Keratinocyte (primary cell): ENCODE results near the gene UCKL1. TPM values are rescaled to one million over a fixed set of nuclear protein-coding genes. Genes with fewer than 3 reads are reported as not detected.

Source experiments
- DNase-seq: peaks from one replicate; pipeline ENCODE4 v3.0.0-alpha.2; 2011; ENCODE audit warnings: low read depth, missing footprints, low spot score
- FAIRE-seq: peaks from 2 replicates; lab custom pipeline; 2011; peaks lifted over from hg19 to GRCh38; lab: Jason Lieb, UNC
- H2AFZ ChIP-seq: 2 replicates; pipeline ENCODE4 v1.6.0; 2012; ENCODE audit warnings: low read length, control low read depth, inconsistent platforms; ENCODE audit not compliant: control insufficient read depth
- H3K27ac ChIP-seq: 2 replicates; pipeline ENCODE4 v1.5.1; 2011; ENCODE audit warnings: low read length; ENCODE audit not compliant: control insufficient read depth, insufficient read depth
- H3K27me3 ChIP-seq: 3 replicates; pipeline ENCODE4 v1.6.0; 2011; ENCODE audit warnings: low read length; ENCODE audit not compliant: control insufficient read depth, insufficient read depth; ENCODE audit errors: extremely low read depth
- H3K36me3 ChIP-seq, 2 experiments: 2 replicates in 1 of 2; 3 replicates in 1 of 2; pipeline ENCODE4 v1.5.1; 2011; ENCODE audit warnings: low read length in 2 of 2, mild to moderate bottlenecking in 1 of 2; ENCODE audit not compliant: control insufficient read depth in 2 of 2, insufficient read depth in 2 of 2; ENCODE audit errors: extremely low read depth in 1 of 2
- H3K4me1 ChIP-seq: 3 replicates; pipeline ENCODE4 v1.5.1; 2011; ENCODE audit warnings: low read length; ENCODE audit not compliant: control insufficient read depth, insufficient read depth; ENCODE audit errors: extremely low read depth
- H3K4me2 ChIP-seq: 3 replicates; pipeline ENCODE4 v1.6.0; 2011; ENCODE audit warnings: low read depth, low read length; ENCODE audit not compliant: control insufficient read depth, insufficient read depth; ENCODE audit errors: extremely low read depth
- H3K4me3 ChIP-seq, 3 experiments: fragments of 200-600 bp in 1 of 3; sonication (generic) in 1 of 3; 2 replicates in 2 of 3; 3 replicates in 1 of 3; pipeline ENCODE4 v1.5.1; 2011 to 2016; ENCODE audit warnings: low read length in 3 of 3, mild to moderate bottlenecking in 3 of 3, control low read depth in 2 of 3, inconsistent platforms in 1 of 3, low read depth in 1 of 3, mixed read lengths in 1 of 3, mixed run types in 1 of 3, moderate library complexity in 1 of 3; ENCODE audit not compliant: control insufficient read depth in 2 of 3, insufficient read depth in 2 of 3; ENCODE audit errors: extremely low read depth in 1 of 3
- H3K79me2 ChIP-seq: 2 replicates; pipeline ENCODE4 v1.6.0; 2012; ENCODE audit warnings: low read length; ENCODE audit not compliant: control insufficient read depth, insufficient read depth
- H3K9ac ChIP-seq: 3 replicates; pipeline ENCODE4 v1.6.0; 2011; ENCODE audit warnings: low read length; ENCODE audit not compliant: control insufficient read depth, insufficient read depth; ENCODE audit errors: extremely low read depth
- H3K9me1 ChIP-seq: 3 replicates; pipeline ENCODE4 v1.6.0; 2011; ENCODE audit warnings: low read length; ENCODE audit not compliant: control insufficient read depth, insufficient read depth; ENCODE audit errors: extremely low read depth
- H3K9me3 ChIP-seq: 2 replicates; pipeline ENCODE4 v1.5.1; 2012; ENCODE audit warnings: low read depth, low read length; ENCODE audit not compliant: control insufficient read depth
- H4K20me1 ChIP-seq: 3 replicates; pipeline ENCODE4 v1.6.0; 2011; ENCODE audit warnings: low read length; ENCODE audit not compliant: control insufficient read depth, insufficient read depth; ENCODE audit errors: extremely low read depth
- CTCF ChIP-seq, 3 experiments: IDR thresholded peaks in 1 of 3; conservative IDR thresholded peaks in 1 of 3; optimal IDR thresholded peaks in 1 of 3; 2 replicates in 2 of 3; 3 replicates in 1 of 3; pipeline versions ENCODE3 to v1.5.1; 2011; ENCODE audit warnings: low read length in 3 of 3, mild to moderate bottlenecking in 3 of 3, moderate library complexity in 2 of 3, control low read depth in 1 of 3, inconsistent platforms in 1 of 3; ENCODE audit not compliant: insufficient read depth in 2 of 3; ENCODE audit errors: extremely low read depth in 1 of 3
- EZH2 ChIP-seq: IDR thresholded peaks from one replicate; pipeline ENCODE4 v1.6.1; 2012; ENCODE audit warnings: inconsistent platforms, mild to moderate bottlenecking, low read length, moderate library complexity
- dilution Hi-C: fragments of 300-500 bp; cut with MboI; formaldehyde crosslinking; loops from one replicate; pipeline ENCODE4 v1.7.0; 2020; ENCODE audit warnings: low sequenced_read_pairs; ENCODE audit not compliant: extremely low pct_ligation_motif_present
- polyA plus RNA-seq, 5 experiments: library from polyadenylated mRNA; depleted of rRNA in 3 of 5; stranded (reverse) in 3 of 5; stranded (forward) in 1 of 5; unstranded in 1 of 5; fragments of >200 nt; gene quantifications; 1 replicate in 1 of 5; 2 replicates in 3 of 5; 3 replicates in 1 of 5; pipeline versions ENCODE4 v1.2.1 to v1.2.3, GENCODE V29; 2011 to 2012; ENCODE audit warnings: missing spikeins in 2 of 5, low read depth in 1 of 5, low replicate concordance in 1 of 5

Gene UCKL1
- polyA plus RNA-seq, 1 donor (not counting 4 experiments of a cell fraction or from before 2014, with no cell fraction given), result 24.1 TPM

- no peaks in the 10 kb centered on the region for H3K9me3 ChIP-seq
- no peaks in the 10 kb centered on the region for H3K27me3 ChIP-seq
- H3K9ac ChIP-seq, result peak overlapping the region; percentile 88
- peaks cover 40% of the 10 kb centered on the region for H3K4me1 ChIP-seq
- peaks cover 3 to 16% of the 10 kb centered on the region in 2 experiments for H3K36me3 ChIP-seq
- peaks cover 52% of the 10 kb centered on the region for H3K79me2 ChIP-seq
- H3K9me1 ChIP-seq, result peaks cover 3% of the 10 kb centered on the region
- peak overlapping the region; percentile 77 for H3K27ac ChIP-seq
- FAIRE-seq (no peak), DNase-seq (no peak)
- dilution Hi-C loops, result no loop called here
- TF ChIP-seq CTCF (optimal IDR thresholded peaks at IDR 0.05 in 1 of 3, IDR thresholded peaks at IDR 0.05 in 1 of 3, conservative IDR thresholded peaks at IDR 0.05 in 1 of 3; ENCODE audit: extremely low read depth in 1 of 3, insufficient read depth in 2 of 3, low read length in 3 of 3), result peak in 2 of 3 experiments; percentile 38 to 42
- TF ChIP-seq EZH2, result no peak
- peak overlapping the region; percentile 70 for H2AFZ ChIP-seq
- peak overlapping the region; percentile 79 to 98 (median 91) for H3K4me3 ChIP-seq
- H3K4me2 ChIP-seq, result peak overlapping the region; percentile 77
- H4K20me1 ChIP-seq, result peaks cover 25% of the 10 kb centered on the region
Measured at GRCh38 chr20:63955281-63955826, 862 bp downstream of the UCKL1 start.

- H3K9me1 ChIP-seq, result peaks cover 5% of the 10 kb centered on the region
- no peaks in the 10 kb centered on the region for H3K9me3 ChIP-seq
- H3K4me2 ChIP-seq, result no peak overlapping the region
- H3K4me3 ChIP-seq, result no peak overlapping the region
- H4K20me1 ChIP-seq, result peaks cover 39% of the 10 kb centered on the region
- H3K9ac ChIP-seq, result no peak overlapping the region
- peaks cover 3 to 7% of the 10 kb centered on the region in 2 experiments for H3K36me3 ChIP-seq
- DNase-seq (no peak), FAIRE-seq (no peak)
- no peaks in the 10 kb centered on the region for H3K27me3 ChIP-seq
- no peak overlapping the region for H3K27ac ChIP-seq
- no peak overlapping the region for H2AFZ ChIP-seq
- dilution Hi-C loops, result no loop called here
- no peak for TF ChIP-seq CTCF (optimal IDR thresholded peaks at IDR 0.05 in 1 of 3, IDR thresholded peaks at IDR 0.05 in 1 of 3, conservative IDR thresholded peaks at IDR 0.05 in 1 of 3; ENCODE audit: extremely low read depth in 1 of 3, insufficient read depth in 2 of 3, low read length in 3 of 3)
- no peak for TF ChIP-seq EZH2
- H3K79me2 ChIP-seq, result peaks cover 62% of the 10 kb centered on the region
- peaks cover 53% of the 10 kb centered on the region for H3K4me1 ChIP-seq
Measured at GRCh38 chr20:63953764-63954429, 2.3 kb downstream of the UCKL1 start.
